ENCODE results near the gene LPO. TPM values are rescaled to one million over a fixed set of nuclear protein-coding genes. Genes with fewer than 3 reads are reported as not detected.

Gene LPO
- total and polyA plus RNA-seq, 4 donors = 0.17 to 0.83 (median 0.50) TPM

DNA sequence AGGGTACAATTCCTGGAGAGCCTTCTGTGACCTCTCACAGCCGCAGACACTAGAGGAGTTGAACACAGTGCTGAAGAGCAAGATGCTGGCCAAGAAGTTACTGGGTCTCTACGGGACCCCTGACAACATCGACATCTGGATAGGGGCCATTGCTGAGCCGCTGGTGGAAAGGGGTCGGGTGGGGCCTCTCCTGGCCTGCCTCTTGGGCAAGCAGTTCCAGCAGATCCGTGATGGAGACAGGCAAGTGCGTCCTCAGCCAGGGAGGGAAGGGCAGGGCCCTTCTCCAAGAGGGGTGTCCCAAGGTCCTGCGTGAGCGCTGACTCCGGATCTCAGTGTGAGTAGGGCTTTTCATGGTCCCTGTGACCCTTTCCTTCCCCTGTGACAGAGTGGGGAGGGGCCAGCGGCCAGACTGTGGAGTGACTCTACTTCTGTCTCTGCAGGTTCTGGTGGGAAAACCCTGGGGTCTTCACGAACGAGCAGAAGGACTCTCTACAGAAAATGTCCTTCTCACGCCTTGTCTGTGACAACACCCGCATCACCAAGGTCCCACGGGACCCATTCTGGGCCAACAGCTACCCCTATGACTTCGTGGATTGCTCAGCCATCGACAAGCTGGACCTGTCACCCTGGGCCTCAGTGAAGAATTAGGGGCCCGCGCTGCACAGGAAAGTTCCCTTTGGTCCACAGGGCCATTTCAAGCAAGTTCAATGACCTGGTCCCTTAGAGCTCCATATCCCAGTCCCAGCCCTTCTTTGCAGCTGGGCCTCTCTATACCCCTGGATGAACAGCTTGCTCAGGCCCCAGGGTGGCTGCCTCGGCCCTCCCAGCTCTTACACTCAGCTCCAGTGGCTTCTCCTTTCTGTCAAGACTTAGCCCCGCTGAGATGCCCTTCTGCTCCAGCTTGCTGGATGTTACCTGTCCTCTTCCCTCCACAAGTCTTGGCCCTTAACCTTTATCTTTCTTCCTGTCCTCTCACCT is 29.3 kb downstream of the LPO start:
- no peaks in the 10 kb centered on the region for H3K9me3 ChIP-seq (ENCODE audit: control insufficient read depth, insufficient read depth, low read length)
- H3K27ac ChIP-seq (ENCODE audit: low read depth, low read length) = no peak overlapping the region
- no peak for DNase-seq (ENCODE audit: low read depth in 4 of 6, low spot score in 6 of 6)
- H3K27me3 ChIP-seq (ENCODE audit: control insufficient read depth, insufficient read depth, low read length) = peaks cover 10% of the 10 kb centered on the region
- H3K4me1 ChIP-seq (ENCODE audit: control insufficient read depth, insufficient read depth, low read length) = no peaks in the 10 kb centered on the region
- H3K4me3 ChIP-seq (ENCODE audit: low read depth, low read length) = no peak overlapping the region
- no peaks in the 10 kb centered on the region for H3K36me3 ChIP-seq (ENCODE audit: control insufficient read depth, insufficient read depth, low read length)
- WGBS (ENCODE audit: insufficient coverage) = 90% methylated on average over 21 of the region's 22 CpGs

DNA sequence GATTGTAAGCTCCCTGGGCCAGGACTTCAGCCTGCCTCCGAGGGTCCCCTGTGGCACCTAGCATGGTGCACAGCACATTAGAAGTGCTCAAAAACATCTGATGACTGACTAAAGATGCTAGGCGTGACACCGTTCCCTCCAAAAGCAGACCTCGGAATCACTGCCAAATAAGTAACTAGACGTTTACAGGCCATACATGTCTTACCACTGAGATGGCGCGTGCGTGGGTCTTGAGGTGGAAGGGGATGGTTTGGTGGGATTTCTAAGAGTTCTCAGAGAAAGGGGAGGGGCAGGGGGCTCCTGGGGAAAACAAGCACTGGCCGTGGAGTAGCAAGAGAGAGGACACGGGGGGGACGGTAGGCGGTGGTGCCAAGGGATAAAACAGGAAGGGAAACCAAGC is 29.9 kb downstream of the LPO start:
- Histone ChIP-seq H3K4me3 (ENCODE audit: low read depth, low read length) (no peak overlapping the region), H3K27me3 (ENCODE audit: control insufficient read depth, insufficient read depth, low read length) (peaks cover 10% of the 10 kb centered on the region), H3K27ac (ENCODE audit: low read depth, low read length) (no peak overlapping the region), H3K4me1 (ENCODE audit: control insufficient read depth, insufficient read depth, low read length) (no peaks in the 10 kb centered on the region), H3K9me3 (ENCODE audit: control insufficient read depth, insufficient read depth, low read length) (no peaks in the 10 kb centered on the region), H3K36me3 (ENCODE audit: control insufficient read depth, insufficient read depth, low read length) (no peaks in the 10 kb centered on the region)
- no peak for DNase-seq (ENCODE audit: low read depth in 4 of 6, low spot score in 6 of 6)
- 91% methylated on average over 8 of the region's 12 CpGs for WGBS (ENCODE audit: insufficient coverage)

GRCh38 chr17:58268774-58269556 is 30.6 kb downstream of the LPO start:
- no peaks in the 10 kb centered on the region for H3K4me1 ChIP-seq (ENCODE audit: control insufficient read depth, insufficient read depth, low read length)
- no peak overlapping the region for H3K27ac ChIP-seq (ENCODE audit: low read depth, low read length)
- H3K36me3 ChIP-seq (ENCODE audit: control insufficient read depth, insufficient read depth, low read length) = no peaks in the 10 kb centered on the region
- H3K4me3 ChIP-seq (ENCODE audit: low read depth, low read length) = no peak overlapping the region
- no peak for DNase-seq (ENCODE audit: low read depth in 4 of 6, low spot score in 6 of 6)
- WGBS (ENCODE audit: insufficient coverage) = 79% methylated on average over 4 of the region's 6 CpGs
- peaks cover 8% of the 10 kb centered on the region for H3K27me3 ChIP-seq (ENCODE audit: control insufficient read depth, insufficient read depth, low read length)
- H3K9me3 ChIP-seq (ENCODE audit: control insufficient read depth, insufficient read depth, low read length) = no peaks in the 10 kb centered on the region

- WGBS (ENCODE audit: insufficient coverage) = 73% methylated on average over 5 of the region's 9 CpGs
- DNase-seq (ENCODE audit: low read depth in 4 of 6, low spot score in 6 of 6) = no peak
- no peaks in the 10 kb centered on the region for H3K9me3 ChIP-seq (ENCODE audit: control insufficient read depth, insufficient read depth, low read length)
These were observed 31.3 kb downstream of the LPO start for GRCh38 chr17:58269557-58270291.

DNA sequence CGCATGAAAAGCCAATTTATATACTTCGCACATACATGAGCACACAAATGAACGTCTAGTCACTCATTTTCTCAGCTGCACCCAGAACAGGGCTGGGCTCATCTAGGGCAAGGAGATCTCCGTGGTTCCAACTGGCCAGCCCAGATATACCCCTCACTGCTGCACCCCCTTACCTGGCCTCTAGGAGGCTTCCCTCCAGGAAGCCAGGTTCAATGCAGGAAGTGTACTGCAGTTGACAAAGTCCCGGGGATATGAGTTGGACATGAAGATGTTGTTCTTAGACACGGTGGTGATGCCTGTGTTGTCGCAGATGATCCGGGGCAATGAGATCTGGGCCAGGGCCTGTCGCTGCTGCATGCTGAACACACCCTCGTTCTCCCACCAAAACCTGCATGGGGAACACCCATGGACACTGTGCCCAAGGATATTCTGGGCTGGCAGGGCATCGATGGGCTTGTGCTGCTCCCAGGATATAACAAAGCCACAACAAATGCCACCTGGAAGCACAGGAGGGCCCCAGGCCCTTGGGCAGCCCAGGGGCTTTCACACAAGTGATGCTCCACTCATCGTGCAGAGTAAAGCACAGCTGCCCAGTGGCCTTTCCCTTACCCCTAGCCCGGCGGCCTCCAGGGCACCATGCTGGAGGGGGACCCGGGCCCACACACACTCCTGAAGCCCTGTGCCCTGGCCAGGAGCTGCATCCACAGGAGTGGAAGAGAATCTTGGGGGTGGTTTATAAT is 32.3 kb downstream of the LPO start:
- no peak for DNase-seq (ENCODE audit: low read depth in 4 of 6, low spot score in 6 of 6)
- no peaks in the 10 kb centered on the region for H3K36me3 ChIP-seq (ENCODE audit: control insufficient read depth, insufficient read depth, low read length)
- no peaks in the 10 kb centered on the region for H3K9me3 ChIP-seq (ENCODE audit: control insufficient read depth, insufficient read depth, low read length)
- H3K27ac ChIP-seq (ENCODE audit: low read depth, low read length) = no peak overlapping the region
- WGBS (ENCODE audit: insufficient coverage) = 82% methylated on average over 13 of the region's 15 CpGs
- no peaks in the 10 kb centered on the region for H3K4me1 ChIP-seq (ENCODE audit: control insufficient read depth, insufficient read depth, low read length)
- no peak overlapping the region for H3K4me3 ChIP-seq (ENCODE audit: low read depth, low read length)
- H3K27me3 ChIP-seq (ENCODE audit: control insufficient read depth, insufficient read depth, low read length) = no peaks in the 10 kb centered on the region

More at GRCh38 chr17:58269557-58270291, 31.3 kb downstream of the LPO start:
- no peaks in the 10 kb centered on the region for H3K4me1 ChIP-seq (ENCODE audit: control insufficient read depth, insufficient read depth, low read length)
- no peak overlapping the region for H3K4me3 ChIP-seq (ENCODE audit: low read depth, low read length)
- no peaks in the 10 kb centered on the region for H3K36me3 ChIP-seq (ENCODE audit: control insufficient read depth, insufficient read depth, low read length)
- H3K27ac ChIP-seq (ENCODE audit: low read depth, low read length) = no peak overlapping the region
- H3K27me3 ChIP-seq (ENCODE audit: control insufficient read depth, insufficient read depth, low read length) = peaks cover 6% of the 10 kb centered on the region

DNA sequence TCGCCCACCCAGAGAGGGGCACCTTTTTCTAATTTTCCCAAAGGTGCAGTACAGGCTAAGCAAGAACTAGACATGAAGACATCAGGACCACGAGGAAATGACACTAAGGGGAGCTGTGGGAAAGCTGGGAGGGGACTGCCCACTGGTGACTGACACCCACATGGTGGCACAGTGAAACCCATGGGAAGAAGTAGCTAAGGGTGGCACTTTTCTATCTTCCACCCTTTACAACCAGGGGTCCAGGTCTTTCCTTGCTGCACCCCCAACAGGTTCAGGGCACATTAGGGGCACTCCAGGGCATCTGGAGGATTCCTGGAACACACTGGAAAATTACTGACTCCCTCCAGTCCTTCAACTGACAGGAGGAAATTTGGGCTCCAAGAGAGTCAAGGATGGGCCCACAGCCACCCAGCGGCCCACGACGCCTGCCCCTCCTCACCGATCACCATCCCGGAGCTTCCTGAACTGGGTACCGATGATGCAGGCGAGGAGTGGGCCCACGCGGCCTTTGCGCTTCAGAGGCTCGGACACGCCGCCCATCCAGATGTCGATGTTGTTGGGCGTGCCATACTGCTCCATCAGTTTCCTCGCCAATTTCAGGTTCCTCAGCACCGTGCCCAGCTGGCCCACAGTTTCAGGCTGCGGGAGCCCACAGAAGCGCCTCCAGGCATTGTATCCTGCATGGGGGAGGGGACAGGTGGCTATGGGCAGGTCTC is 33.0 kb downstream of the LPO start:
- DNase-seq (ENCODE audit: low read depth in 4 of 6, low spot score in 6 of 6) = no peak
- no peak overlapping the region for H3K27ac ChIP-seq (ENCODE audit: low read depth, low read length)
- no peaks in the 10 kb centered on the region for H3K4me1 ChIP-seq (ENCODE audit: control insufficient read depth, insufficient read depth, low read length)
- WGBS (ENCODE audit: insufficient coverage) = 93% methylated on average over 20 of the region's 21 CpGs
- no peak overlapping the region for H3K4me3 ChIP-seq (ENCODE audit: low read depth, low read length)
- H3K27me3 ChIP-seq (ENCODE audit: control insufficient read depth, insufficient read depth, low read length) = no peaks in the 10 kb centered on the region
- no peaks in the 10 kb centered on the region for H3K9me3 ChIP-seq (ENCODE audit: control insufficient read depth, insufficient read depth, low read length)
- no peaks in the 10 kb centered on the region for H3K36me3 ChIP-seq (ENCODE audit: control insufficient read depth, insufficient read depth, low read length)

- no peak for DNase-seq (ENCODE audit: low read depth in 4 of 6, low spot score in 6 of 6)
- H3K27me3 ChIP-seq (ENCODE audit: control insufficient read depth, insufficient read depth, low read length) = no peaks in the 10 kb centered on the region
- H3K4me1 ChIP-seq (ENCODE audit: control insufficient read depth, insufficient read depth, low read length) = peaks cover 1% of the 10 kb centered on the region
- H3K27ac ChIP-seq (ENCODE audit: low read depth, low read length) = no peak overlapping the region
- no peak overlapping the region for H3K4me3 ChIP-seq (ENCODE audit: low read depth, low read length)
- no peaks in the 10 kb centered on the region for H3K36me3 ChIP-seq (ENCODE audit: control insufficient read depth, insufficient read depth, low read length)
- no peaks in the 10 kb centered on the region for H3K9me3 ChIP-seq (ENCODE audit: control insufficient read depth, insufficient read depth, low read length)
- WGBS (ENCODE audit: insufficient coverage) = 90% methylated on average over 11 of the region's 12 CpGs
These were observed 34.2 kb downstream of the LPO start for GRCh38 chr17:58272367-58273280.

GRCh38 chr17:58273453-58274104 is 35.2 kb downstream of the LPO start:
- Histone ChIP-seq H3K4me1 (ENCODE audit: control insufficient read depth, insufficient read depth, low read length) (peaks cover 11% of the 10 kb centered on the region), H3K4me3 (ENCODE audit: low read depth, low read length) (no peak overlapping the region), H3K27ac (ENCODE audit: low read depth, low read length) (no peak overlapping the region), H3K27me3 (ENCODE audit: control insufficient read depth, insufficient read depth, low read length) (peaks cover 3% of the 10 kb centered on the region), H3K9me3 (ENCODE audit: control insufficient read depth, insufficient read depth, low read length) (no peaks in the 10 kb centered on the region), H3K36me3 (ENCODE audit: control insufficient read depth, insufficient read depth, low read length) (no peaks in the 10 kb centered on the region)
- DNase-seq (ENCODE audit: low read depth in 4 of 6, low spot score in 6 of 6) = no peak
- WGBS (ENCODE audit: insufficient coverage) = 94% methylated on average over 14 of the region's 15 CpGs
